Activated T-cell treated with anti-CD3 and anti-CD28 coated beads for 48 hours (primary cell): ENCODE data around the gene CASZ1.

ENCODE experiments used
- DNase-seq: peaks from one replicate; pipeline ENCODE4 v3.0.0-alpha.2; 2020; ENCODE audit warnings: low read depth

The CASZ1 gene, protein sequence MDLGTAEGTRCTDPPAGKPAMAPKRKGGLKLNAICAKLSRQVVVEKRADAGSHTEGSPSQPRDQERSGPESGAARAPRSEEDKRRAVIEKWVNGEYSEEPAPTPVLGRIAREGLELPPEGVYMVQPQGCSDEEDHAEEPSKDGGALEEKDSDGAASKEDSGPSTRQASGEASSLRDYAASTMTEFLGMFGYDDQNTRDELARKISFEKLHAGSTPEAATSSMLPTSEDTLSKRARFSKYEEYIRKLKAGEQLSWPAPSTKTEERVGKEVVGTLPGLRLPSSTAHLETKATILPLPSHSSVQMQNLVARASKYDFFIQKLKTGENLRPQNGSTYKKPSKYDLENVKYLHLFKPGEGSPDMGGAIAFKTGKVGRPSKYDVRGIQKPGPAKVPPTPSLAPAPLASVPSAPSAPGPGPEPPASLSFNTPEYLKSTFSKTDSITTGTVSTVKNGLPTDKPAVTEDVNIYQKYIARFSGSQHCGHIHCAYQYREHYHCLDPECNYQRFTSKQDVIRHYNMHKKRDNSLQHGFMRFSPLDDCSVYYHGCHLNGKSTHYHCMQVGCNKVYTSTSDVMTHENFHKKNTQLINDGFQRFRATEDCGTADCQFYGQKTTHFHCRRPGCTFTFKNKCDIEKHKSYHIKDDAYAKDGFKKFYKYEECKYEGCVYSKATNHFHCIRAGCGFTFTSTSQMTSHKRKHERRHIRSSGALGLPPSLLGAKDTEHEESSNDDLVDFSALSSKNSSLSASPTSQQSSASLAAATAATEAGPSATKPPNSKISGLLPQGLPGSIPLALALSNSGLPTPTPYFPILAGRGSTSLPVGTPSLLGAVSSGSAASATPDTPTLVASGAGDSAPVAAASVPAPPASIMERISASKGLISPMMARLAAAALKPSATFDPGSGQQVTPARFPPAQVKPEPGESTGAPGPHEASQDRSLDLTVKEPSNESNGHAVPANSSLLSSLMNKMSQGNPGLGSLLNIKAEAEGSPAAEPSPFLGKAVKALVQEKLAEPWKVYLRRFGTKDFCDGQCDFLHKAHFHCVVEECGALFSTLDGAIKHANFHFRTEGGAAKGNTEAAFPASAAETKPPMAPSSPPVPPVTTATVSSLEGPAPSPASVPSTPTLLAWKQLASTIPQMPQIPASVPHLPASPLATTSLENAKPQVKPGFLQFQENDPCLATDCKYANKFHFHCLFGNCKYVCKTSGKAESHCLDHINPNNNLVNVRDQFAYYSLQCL (N-terminal part only)

DNA sequence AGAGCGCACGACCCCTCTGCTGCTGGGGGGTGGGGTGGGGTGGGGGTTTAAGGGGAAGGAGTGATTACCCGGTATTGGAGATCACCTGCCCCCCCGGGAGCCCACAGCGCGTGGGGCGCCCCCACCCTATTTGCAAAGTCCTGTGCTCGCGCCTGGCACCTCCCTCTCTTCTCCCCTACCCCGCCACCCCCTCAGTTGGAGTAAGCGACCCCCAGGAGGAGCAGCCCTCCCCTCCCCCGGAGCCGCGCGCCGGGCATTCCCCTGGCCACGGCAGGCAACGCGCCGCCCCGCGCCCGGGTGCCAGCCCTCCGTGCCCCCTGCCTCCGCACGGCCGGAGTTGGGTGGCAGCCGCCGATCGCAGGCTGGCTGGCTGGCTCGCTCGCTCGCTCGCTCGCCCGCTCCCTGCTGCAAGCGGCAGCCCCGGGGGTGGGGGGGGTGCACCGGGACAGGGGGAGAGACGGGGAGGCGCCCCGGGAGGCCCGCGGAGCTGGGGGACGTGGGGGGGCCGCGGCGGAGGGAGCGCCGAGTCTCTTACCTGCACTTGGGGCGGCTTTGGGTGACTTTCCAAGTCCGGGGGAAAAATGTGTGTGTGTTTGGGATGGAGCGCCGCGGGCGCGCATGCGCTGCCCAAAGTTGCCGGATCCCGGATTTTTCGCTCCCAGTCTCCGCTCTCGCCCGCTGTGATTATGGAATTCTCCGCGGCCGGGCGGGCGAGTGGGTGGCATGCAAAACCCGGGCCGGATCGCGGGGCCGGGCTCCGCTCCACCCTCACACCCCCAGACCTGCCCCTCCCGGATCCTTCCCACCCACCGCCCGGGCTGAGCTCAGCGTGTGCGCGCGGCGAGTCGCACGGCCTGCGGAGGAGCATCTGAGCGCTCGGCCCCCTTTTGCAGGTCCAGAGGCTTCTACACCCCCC is at the start of gene CASZ1:
Gene CASZ1, minus strand, starts transcription at position 618 of the 916 bp plus-strand sequence. CDS start 102,757 bp downstream, outside the sequence.
- no peak for DNase-seq

DNA sequence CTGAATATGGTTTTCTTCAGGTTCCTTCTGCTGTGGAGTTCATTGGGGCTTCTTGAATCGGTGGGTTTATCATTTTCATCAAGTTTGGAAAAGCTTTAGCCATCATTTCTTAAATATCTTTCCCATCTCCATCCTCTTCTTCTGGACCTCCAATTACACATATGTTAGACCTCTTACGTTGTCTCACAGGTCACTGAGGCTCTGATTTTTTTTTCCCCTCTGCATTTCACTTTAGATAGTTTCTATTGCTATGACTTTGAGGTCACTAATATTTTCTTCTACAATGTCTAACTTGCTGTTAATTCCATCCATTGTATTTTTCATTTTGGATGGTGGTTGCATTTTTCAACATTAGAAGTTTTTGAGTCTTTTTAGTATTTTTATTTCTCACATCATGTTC is 47.3 kb upstream of the CASZ1 start:
- no peak for DNase-seq

DNA sequence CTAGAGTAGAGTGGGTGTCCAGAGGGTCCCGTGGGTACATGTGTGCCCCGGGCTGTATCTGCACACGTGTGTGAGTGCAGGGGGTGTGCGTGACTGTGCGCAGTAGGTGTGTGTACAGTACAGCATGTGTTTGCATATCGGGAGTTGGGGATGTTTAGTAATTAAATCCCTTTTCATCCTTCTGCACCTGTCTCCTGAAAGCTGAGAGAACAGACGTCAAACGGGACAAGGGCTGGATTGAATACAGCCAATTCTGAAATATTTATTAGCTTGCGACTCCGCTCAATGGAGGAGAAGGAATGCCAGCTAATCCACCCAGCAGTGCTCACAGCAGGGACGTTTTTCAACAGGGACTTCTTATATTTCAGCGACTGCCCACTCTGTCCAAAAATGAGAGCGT is 44.7 kb upstream of the CASZ1 start:
- DNase-seq: no peak

DNA sequence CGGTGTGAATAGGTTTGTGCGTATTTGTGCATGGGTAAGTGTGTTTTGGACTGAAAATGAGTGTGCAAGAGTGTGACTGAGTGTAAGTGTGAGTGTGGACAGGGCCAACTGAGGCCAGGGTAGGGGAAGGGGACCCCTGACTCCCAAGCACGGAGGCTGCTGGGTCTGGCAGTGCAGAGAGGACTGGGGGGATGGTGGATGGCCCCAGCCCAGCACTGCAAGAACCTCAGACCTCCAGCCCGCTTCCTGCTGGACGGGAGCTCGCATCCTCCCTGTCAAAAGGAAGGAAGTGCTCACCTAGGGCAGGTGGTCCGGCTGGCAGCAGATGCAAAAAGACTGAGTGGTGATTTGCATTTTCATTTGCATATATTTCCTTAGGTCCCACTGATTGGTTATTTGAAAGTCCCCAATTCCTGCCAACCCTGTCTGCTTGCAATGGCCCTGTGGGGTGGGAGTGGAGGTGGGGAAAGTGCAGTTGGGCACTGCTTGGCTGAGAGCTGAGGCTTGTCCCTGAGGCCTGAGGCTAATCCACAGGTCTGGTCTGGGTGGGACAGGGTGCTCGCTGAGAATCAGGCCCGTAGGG is 42.8 kb upstream of the CASZ1 start:
- no peak for DNase-seq

DNA sequence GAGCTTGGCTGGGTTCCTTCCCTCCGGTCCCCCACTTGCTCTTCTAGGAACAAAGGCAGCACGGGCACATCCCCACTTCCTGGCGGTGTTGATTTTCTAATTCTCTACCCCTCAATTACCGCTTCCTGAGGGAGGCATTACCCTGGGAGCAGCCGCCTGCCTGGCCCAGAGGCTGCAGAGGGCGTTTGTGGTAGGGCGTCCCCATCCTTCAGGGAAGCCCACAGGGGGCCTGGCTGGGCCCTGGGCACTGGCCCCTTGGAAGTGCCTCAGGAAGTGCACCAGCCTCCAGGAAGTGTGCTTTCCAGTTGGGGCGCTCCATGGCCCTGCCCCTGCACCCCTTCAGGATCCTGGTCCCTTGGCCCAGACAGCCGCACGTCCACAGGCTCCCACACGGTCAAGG is 42.1 kb upstream of the CASZ1 start:
- no peak for DNase-seq

DNA sequence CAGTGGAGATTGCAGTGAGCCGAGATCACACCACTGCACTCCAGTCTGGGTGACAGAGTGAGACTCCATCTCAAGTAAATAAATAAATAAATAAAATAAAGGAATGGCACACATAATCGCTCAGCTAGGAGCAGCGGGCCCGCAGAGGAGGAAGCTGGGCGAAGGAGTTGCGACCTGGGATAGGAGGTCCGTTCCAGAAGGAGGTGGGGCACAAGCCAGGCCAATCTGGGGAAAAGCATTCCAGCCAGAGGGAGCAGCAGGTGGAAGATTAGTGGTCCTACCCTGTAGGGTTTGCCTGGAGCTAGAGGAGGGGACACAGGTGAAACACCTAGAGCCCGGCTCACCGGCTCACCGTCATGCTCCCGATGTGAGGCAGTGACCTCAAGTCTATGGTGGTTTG is 40.3 kb upstream of the CASZ1 start:
- no peak for DNase-seq

DNA sequence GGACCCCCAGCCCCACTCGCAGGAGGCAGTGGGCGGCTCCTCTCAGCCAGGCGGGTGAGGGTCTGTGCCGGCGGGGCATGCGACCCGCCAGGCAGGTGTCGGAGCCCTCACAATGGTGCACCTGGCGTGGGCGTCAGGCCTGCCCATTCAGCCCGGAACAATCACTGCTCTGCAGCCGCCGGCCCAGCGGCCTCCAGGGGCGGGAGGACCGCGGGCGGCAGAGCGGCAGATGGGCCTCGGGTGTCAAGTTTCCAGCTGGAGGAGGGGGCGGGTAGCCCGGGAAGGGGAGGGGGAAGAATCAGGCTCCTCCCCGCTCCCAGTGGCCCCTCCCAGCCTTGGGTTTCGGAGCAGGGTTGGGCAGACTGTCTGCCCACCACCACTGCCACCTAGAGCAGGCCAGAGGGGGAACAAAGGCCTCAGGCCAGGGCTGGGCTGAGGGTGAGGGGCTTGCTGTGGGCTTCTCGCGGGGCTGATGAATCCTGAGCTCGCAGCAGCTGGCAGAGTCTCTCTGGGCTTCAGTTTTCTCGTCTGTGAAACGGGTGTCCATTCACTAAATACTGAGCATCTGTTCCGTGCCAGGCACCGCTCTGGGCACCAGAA is 39.5 kb upstream of the CASZ1 start:
- no peak for DNase-seq

DNA sequence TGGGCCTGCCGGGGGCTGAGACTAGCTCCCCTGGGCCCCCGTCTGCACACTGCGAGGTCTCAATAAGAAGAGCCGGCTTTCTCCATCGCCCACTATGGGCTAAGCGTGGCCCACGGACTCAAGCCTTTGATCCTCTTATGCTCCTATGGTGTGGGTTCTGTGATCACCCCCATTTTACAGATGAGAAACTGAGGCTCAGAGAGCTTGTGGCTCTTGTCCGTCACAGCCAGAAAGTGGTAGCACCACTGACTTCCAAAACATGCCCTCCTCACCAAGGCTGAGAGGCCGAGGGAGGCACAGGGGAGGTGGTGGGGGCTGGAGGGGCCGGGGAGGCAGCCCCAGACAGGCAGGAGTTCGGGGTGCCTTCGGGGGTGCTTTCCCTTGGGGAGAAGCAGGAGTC is 39.0 kb upstream of the CASZ1 start:
- DNase-seq: no peak

DNA sequence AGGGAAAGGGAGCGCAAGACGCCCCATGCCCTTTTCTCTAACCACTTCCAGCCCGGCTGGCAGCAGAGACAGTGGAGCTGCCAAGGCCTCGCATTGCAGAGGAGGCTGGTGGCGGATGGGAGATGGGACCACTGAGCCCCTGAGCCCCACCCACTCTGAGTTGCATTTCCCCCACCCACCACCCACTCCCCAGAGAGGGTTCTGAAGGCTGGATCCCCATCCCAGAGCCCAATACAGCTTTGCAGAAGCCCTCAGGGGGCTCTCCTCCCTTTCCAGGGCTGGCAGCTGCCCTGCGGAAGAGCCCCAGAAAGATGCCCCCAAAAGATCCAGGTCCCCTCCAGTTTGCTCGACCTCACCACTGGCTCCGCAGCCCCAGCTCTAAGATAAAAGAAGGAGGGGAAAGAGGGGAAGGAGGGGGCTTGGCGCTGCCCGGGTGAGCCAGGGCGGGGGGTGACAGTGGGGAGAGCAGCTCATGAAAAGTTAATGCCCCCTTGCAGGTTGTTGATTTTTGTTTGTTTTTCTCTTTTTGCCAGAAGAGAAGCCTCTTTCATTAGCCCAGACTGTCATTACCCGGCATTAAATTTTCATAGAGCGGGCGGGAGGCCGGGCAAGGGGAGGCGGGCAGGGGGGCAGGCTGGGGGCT is 38.4 kb upstream of the CASZ1 start:
- no peak for DNase-seq

DNA sequence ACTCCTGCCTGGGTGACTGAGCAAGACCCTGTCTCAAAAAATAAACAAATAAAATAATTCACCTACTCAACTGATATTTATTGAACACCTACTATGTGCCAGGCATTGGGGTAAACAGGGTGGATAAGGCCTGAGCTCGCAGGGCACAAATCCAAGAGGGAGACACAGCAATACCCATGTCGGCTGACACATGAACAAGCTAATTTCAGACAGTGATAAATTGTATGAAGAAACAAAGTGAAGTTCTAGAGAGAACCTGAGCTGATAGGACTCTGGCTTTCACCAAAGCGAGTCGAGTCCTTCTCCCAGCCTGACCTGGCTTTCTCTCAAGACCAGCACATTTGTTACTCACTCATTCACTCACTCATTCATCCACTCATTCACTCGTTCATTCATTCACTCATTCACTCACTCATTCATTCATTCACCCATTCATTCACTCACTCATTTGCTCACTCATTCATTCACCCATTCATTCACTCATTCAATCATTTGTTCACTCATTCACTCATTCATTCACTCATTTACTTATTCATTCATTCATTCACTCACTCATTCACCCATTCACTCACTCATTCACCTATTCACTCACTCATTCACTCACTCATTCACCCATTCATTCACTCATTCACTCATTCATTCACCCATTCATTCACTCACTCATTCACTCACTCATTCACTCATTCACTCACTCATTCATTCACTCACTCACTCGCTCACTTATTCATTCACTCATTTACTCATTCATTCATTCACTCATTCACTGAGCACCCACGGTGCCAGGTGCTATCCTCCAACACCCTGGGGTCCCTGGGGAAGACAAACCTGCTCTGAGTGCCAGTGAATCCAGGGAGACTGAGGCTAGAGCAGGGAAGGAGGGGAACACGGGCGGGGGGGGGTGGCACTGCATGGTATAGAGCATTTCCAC is 37.4 kb upstream of the CASZ1 start:
- DNase-seq: no peak

DNA sequence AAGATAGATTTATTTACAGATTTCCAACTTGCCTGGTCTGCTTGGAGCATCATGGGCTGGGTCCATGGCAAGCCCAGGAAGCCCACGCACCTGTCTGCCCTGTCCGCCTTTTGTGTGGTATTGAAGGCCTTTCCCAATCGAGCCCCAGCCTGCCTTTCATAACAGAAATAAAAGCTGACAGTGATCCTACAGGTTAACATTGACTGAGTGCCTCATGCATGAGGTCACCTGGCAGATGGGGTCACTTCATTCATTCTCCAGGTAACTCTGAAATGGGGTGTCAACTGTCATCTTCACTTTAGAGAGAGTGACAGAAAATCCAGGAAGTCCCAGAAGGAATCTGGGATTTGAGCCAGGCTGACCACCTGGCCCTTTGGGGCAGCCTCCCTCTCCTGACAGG is 36.3 kb upstream of the CASZ1 start:
- no peak for DNase-seq

DNA sequence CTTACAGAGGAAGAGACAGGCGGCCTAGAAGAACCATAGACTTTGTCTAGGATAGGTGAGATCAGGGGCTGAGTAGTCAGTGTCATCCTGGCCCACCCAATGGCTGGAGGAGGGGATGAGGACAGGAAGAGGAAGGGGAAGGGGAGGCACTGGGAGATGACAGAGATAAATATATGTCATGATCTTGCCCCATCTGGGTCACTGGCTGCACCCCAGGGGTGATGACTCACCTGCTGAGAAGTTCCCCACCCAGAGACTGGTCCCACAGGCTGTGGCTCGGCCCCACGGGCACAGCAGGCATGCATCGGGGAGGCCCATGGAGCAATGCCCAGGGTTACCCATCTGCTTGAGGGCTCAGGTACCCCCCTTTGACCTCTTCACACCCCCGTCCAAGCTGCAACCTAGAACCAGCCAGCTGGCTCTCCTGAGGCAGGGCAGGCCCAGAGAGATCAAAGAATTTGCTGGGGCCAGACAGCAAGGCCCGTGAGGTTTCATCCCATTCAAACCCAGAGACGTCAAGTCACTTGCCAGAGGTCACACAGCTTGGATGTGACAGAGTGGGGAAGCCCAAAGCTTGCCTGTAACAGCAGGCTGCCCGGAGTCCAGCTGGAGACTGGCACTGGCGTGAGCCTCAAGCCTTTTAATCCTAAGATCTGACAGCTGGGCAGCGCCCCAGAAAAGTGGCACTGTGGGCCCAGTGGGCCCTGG is 34.7 kb upstream of the CASZ1 start:
- no peak for DNase-seq

DNA sequence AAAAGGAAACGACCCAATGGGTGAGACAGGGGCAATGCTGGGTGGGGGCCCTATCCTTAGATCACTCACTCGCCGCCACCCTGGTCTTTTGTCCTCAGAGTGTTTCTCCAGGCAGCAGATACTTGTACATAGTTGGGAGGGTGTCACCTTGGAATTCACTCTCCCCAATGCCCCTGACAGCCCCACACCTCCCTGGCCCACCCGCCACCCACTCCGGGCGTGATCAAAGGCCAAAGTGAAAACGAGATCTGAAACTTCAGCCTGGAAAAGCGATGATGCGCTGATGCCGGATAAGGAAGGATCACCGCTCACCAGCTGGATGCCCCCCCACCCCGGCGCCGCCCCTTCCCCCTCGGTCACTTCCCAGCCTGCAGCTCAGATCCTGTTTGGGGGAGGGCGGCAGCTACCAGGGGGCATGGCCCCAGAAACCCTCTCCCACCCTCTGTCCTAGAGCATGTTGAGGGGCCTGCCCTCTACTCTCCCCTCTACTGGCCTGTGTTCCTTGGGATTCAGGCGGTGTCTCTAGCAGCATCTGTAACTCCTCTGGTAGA is 33.6 kb upstream of the CASZ1 start:
- DNase-seq: no peak

DNA sequence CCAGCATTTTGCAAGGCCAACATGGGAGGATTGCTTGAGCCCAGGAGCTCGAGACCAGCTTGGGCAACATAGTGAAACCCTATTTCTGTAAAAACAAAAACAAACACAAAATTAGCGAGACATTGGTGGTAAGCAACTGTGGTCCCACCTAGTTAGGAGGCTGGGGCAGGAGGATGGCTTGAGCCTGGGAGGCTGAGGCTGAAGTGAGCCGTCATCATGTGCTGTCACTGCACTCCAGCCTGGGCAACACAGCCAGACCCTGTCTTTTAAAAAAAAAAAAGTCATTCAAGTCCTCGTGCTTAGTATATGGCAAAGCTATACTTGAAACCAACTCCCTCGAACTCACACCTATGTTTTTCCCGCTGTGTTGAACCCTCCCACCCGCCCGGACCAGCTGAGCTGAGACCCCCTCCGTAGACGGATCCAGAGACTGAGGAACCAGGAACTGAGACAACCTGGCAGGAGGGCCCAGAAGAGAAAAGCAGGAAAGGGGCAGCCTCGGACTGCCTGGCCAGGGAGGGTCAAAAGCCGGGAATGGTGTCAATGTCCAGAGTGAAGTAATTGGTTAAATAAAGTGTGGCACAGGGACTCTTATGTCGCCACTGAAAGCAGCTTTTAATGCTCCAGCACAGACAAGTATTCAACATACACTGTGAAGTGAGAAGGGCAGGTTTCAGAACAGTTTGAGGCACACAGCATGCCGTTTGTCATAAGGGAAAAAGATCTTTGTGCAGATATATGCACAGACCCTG is 32.8 kb upstream of the CASZ1 start:
- no peak for DNase-seq

DNA sequence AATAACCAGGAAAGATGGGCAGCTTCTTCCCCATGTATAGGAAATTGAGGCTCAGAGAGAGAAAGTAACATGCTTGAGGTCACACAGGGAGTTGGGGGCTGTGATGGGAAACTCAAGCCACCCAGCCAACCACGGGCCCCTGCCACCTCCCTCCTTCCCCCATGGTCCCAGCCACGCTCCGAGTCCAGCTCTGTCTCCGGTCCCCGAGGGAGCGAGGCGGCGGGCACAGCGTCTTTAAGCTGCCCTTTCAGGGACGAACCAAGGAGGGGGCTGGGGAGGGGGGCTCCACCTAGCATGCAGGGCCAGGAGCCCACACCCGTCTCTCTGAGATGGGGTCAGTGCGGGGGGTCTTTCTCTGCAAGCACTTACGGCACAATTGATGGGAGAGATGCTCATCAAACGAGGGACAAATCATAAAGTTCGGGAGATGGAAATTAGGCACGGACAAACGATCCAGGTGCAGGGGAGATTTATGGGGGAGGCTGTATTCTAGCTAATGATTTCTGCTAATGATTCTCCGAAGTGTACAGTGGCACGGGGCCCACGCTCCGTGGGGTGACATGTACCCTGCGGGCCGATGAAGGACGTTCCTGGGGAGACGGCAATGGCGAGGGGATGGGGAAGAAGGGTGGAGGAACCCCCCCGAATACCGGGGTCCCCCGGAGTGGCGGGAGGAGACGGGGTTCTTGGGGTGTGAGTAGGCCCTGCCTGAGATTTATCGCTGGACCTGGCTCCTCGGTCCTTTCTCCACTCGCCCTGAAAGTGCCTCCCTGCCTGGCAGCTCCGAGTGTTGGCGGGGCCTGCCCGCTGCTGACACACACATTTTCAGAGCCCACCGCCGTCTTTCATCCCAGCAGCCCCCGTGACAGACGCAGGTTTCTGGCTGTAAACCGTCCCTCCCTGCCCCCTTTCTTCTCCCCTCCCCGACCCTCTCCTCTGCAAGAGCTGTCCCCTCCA is 31.2 kb upstream of the CASZ1 start:
- DNase-seq: no peak

DNA sequence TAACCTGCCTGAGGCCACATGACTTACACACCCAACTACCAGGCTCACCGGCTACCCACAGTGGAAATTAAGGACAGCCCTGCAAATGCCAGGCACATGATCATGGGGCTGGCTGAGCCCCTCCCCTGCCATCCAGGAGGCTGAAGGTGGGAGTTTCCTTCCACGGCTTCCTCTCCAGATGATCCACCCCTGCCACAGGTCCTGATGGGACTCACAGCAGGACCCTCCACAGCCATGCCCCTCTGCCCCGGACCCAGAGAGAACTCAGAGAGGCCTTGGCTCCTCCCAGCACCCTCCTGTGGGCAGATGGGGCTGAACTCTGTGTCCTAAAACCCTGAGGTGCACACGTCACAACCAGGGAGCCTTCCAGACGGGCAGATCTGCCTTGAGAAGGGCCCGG is 29.1 kb upstream of the CASZ1 start:
- no peak for DNase-seq
